ENCODE results near the gene DNAAF1. TPM values are rescaled to one million over a fixed set of nuclear protein-coding genes. Genes with fewer than 3 reads are reported as not detected.

DNAAF1 gene
- total RNA-seq, 6 experiments from 2014 or later, result 0.37 to 5.6 (median 2.1) TPM; not detected in 2

DNA sequence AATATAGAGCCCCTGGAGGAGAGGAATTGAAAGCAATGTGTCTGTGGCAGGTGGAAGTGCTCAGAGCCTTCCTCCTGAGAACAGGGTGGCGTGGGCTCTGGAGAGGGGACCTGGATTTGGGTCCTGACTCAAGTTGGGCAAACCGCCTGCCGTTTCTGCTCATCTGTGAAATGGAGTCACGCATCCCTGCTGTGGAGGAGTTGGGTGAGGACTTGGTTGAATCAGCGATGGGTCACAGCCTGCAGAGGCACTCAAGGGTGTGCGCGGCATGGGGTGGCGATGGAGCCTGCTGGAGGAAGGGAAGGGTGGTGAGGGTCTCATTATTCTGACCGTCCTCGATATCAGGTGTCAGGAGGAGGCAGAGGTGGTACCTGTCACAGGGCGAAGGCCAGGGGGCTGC, 48.9 kb downstream of the DNAAF1 start:
- intact Hi-C loops (cut with DNase I), result no loop called here
- H3K4me3 ChIP-seq, result no peak overlapping the region
- no peak for DNase-seq

GRCh38 chr16:84194470-84195200, 49.5 kb downstream of the DNAAF1 start:
- H3K27ac ChIP-seq, result no peak overlapping the region
- H3K27me3 ChIP-seq, result no peaks in the 10 kb centered on the region
- intact Hi-C loops (cut with DNase I), result no loop called here
- H3K4me1 ChIP-seq, result no peaks in the 10 kb centered on the region
- H3K36me3 ChIP-seq, result no peaks in the 10 kb centered on the region
- no peaks in the 10 kb centered on the region for H3K9me3 ChIP-seq
- WGBS (ENCODE audit: insufficient coverage, low coverage, low lambda C conversion rate, missing lambda C conversion rate), result 70% methylated on average over 8 of the region's 34 CpGs
- DNase-seq (no peak), ATAC-seq (no peak)
- TF ChIP-seq POLR2A (IDR thresholded peaks at IDR 0.05), result no peak
- no peak for TF ChIP-seq CTCF (IDR thresholded peaks at IDR 0.05)
- H3K4me3 ChIP-seq, result no peak overlapping the region

More for the DNA sequence above, 48.9 kb downstream of the DNAAF1 start:
- no peak for TF ChIP-seq POLR2A (IDR thresholded peaks at IDR 0.05)
- no peak for TF ChIP-seq CTCF (IDR thresholded peaks at IDR 0.05)
- H3K9me3 ChIP-seq, result no peaks in the 10 kb centered on the region
- 62% methylated on average over 2 of the region's 11 CpGs for WGBS (ENCODE audit: insufficient coverage, low coverage, low lambda C conversion rate, missing lambda C conversion rate)
- no peaks in the 10 kb centered on the region for H3K27me3 ChIP-seq
- no peaks in the 10 kb centered on the region for H3K36me3 ChIP-seq
- no peak for ATAC-seq
- H3K27ac ChIP-seq, result no peak overlapping the region
- H3K4me1 ChIP-seq, result no peaks in the 10 kb centered on the region

- Histone ChIP-seq H3K9me3 (no peaks in the 10 kb centered on the region), H3K27me3 (no peaks in the 10 kb centered on the region), H3K27ac (no peak overlapping the region), H3K36me3 (no peaks in the 10 kb centered on the region), H3K4me3 (no peak overlapping the region), H3K4me1 (no peaks in the 10 kb centered on the region)
- DNase-seq (no peak), ATAC-seq (no peak)
- no peak for TF ChIP-seq CTCF (IDR thresholded peaks at IDR 0.05)
- TF ChIP-seq POLR2A (IDR thresholded peaks at IDR 0.05), result no peak
- WGBS (ENCODE audit: insufficient coverage, low coverage, low lambda C conversion rate, missing lambda C conversion rate), result no CpG with 5 or more reads among the region's 38 CpGs
- intact Hi-C loops (cut with DNase I), result no loop called here
Observed at GRCh38 chr16:84195201-84196093, 50.3 kb downstream of the DNAAF1 start.

GRCh38 chr16:84196101-84196500, 51.0 kb downstream of the DNAAF1 start:
- Histone ChIP-seq H3K9me3 (no peaks in the 10 kb centered on the region), H3K4me1 (no peaks in the 10 kb centered on the region), H3K36me3 (no peaks in the 10 kb centered on the region), H3K27ac (no peak overlapping the region), H3K27me3 (no peaks in the 10 kb centered on the region), H3K4me3 (no peak overlapping the region)
- no peak for DNase-seq
- WGBS (ENCODE audit: insufficient coverage, low coverage, low lambda C conversion rate, missing lambda C conversion rate), result no CpG with 5 or more reads among the region's 16 CpGs
- intact Hi-C loops (cut with DNase I), result no loop called here
- ATAC-seq, result no peak
- no peak for TF ChIP-seq CTCF (IDR thresholded peaks at IDR 0.05)
- TF ChIP-seq POLR2A (IDR thresholded peaks at IDR 0.05), result no peak
